ENCODE measurements around the gene ASIC4.

DNA sequence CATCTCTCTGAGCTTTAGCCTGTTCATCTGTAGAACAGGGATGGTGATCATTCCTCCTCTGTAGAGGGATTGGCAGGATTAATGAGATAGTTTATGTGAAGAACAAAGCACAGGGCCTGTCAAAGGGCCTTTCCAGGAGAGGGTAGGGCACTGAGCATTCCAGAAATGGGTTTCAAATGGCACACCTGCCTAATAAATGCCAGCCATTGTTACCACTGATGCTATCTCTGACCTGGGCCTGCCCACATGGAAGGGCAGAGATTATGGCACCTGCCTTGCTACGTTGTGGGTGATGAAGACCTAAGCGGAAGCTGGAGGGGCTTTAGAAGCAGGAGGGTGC is 46.6 kb upstream of the ASIC4 start:
- TF ChIP-seq, protein P1, sequence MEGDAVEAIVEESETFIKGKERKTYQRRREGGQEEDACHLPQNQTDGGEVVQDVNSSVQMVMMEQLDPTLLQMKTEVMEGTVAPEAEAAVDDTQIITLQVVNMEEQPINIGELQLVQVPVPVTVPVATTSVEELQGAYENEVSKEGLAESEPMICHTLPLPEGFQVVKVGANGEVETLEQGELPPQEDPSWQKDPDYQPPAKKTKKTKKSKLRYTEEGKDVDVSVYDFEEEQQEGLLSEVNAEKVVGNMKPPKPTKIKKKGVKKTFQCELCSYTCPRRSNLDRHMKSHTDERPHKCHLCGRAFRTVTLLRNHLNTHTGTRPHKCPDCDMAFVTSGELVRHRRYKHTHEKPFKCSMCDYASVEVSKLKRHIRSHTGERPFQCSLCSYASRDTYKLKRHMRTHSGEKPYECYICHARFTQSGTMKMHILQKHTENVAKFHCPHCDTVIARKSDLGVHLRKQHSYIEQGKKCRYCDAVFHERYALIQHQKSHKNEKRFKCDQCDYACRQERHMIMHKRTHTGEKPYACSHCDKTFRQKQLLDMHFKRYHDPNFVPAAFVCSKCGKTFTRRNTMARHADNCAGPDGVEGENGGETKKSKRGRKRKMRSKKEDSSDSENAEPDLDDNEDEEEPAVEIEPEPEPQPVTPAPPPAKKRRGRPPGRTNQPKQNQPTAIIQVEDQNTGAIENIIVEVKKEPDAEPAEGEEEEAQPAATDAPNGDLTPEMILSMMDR (IDR thresholded peaks at IDR 0.05; ENCODE audit: insufficient read depth, low read length, poor library complexity, severe bottlenecking), result no peak
- no peak for TF ChIP-seq EZH2phosphoT487 (conservative IDR thresholded peaks at IDR 0.05; ENCODE audit: low read length)
